ENCODE results near the gene COL4A1.

The COL4A1 gene

DNA sequence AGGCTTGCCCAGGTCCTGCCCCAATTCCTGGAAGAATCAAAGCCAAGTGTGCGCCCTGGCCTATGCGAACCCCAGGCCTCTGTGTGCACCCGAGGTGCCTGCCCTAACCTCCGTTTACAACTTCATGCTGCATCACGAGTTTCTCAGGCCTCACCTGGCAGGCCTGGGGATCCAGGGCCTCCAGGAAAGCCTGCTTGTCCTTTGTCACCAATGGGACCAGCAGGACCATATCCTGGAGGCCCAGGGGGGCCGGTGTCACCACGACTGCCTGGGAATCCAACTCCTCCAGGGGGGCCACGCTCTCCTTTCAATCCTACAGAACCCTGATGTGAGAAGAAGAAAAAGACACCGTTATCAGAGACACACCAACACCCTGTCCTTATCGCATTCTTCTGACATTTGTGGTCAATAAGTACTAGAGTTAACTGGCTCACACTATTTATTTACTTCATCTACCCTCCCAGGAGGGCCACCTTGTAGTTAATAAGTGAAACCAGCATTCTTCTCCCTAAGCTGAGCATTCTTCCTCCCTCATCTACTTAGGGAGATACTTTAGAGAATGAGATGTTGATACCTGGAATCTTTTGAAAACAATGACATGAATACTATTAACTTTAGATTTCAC lies 120.6 kb downstream of the COL4A1 start:
- TF ChIP-seq FOXM1 (IDR thresholded peaks at IDR 0.05; ENCODE audit: borderline replicate concordance, low read depth) (no peak), TEAD4 (IDR thresholded peaks at IDR 0.05) (no peak), NFIC (IDR thresholded peaks at IDR 0.05) (no peak), EP300 (IDR thresholded peaks at IDR 0.05; ENCODE audit: borderline replicate concordance) (no peak), ZBTB7A (IDR thresholded peaks at IDR 0.05; ENCODE audit: low read depth) (no peak)

GRCh38 chr13:110185696-110186095 lies 121.3 kb downstream of the COL4A1 start:
- TF ChIP-seq EGR1 (IDR thresholded peaks at IDR 0.05), result no peak
- TF ChIP-seq MAX (IDR thresholded peaks at IDR 0.05), result no peak
- no peak for TF ChIP-seq USF1 (IDR thresholded peaks at IDR 0.05)
- TF ChIP-seq RAD21 (IDR thresholded peaks at IDR 0.05; ENCODE audit: low read depth), result no peak
- TF ChIP-seq EP300 (IDR thresholded peaks at IDR 0.05; ENCODE audit: borderline replicate concordance), result no peak
- TF ChIP-seq CREB1 (IDR thresholded peaks at IDR 0.05; ENCODE audit: low read depth), result no peak
- TF ChIP-seq, protein P1, sequence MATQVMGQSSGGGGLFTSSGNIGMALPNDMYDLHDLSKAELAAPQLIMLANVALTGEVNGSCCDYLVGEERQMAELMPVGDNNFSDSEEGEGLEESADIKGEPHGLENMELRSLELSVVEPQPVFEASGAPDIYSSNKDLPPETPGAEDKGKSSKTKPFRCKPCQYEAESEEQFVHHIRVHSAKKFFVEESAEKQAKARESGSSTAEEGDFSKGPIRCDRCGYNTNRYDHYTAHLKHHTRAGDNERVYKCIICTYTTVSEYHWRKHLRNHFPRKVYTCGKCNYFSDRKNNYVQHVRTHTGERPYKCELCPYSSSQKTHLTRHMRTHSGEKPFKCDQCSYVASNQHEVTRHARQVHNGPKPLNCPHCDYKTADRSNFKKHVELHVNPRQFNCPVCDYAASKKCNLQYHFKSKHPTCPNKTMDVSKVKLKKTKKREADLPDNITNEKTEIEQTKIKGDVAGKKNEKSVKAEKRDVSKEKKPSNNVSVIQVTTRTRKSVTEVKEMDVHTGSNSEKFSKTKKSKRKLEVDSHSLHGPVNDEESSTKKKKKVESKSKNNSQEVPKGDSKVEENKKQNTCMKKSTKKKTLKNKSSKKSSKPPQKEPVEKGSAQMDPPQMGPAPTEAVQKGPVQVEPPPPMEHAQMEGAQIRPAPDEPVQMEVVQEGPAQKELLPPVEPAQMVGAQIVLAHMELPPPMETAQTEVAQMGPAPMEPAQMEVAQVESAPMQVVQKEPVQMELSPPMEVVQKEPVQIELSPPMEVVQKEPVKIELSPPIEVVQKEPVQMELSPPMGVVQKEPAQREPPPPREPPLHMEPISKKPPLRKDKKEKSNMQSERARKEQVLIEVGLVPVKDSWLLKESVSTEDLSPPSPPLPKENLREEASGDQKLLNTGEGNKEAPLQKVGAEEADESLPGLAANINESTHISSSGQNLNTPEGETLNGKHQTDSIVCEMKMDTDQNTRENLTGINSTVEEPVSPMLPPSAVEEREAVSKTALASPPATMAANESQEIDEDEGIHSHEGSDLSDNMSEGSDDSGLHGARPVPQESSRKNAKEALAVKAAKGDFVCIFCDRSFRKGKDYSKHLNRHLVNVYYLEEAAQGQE (IDR thresholded peaks at IDR 0.05; ENCODE audit: low read depth), result no peak
- TF ChIP-seq TAF1 (IDR thresholded peaks at IDR 0.05; ENCODE audit: low read depth), result no peak
- no peak for TF ChIP-seq CEBPB (IDR thresholded peaks at IDR 0.05)
- TF ChIP-seq TEAD4 (IDR thresholded peaks at IDR 0.05), result no peak
- no peak for TF ChIP-seq TCF12 (IDR thresholded peaks at IDR 0.05; ENCODE audit: low read depth)
- TF ChIP-seq ZBTB7A (IDR thresholded peaks at IDR 0.05; ENCODE audit: low read depth), result no peak
- TF ChIP-seq FOXM1 (IDR thresholded peaks at IDR 0.05; ENCODE audit: borderline replicate concordance, low read depth), result no peak
- TF ChIP-seq YY1 (IDR thresholded peaks at IDR 0.05; ENCODE audit: low read depth), result no peak
- no peak for TF ChIP-seq NFIC (IDR thresholded peaks at IDR 0.05)

GRCh38 chr13:110183910-110184309 lies 123.0 kb downstream of the COL4A1 start:
- TF ChIP-seq MAX (IDR thresholded peaks at IDR 0.05), result no peak
- TF ChIP-seq CEBPB (IDR thresholded peaks at IDR 0.05), result no peak
- no peak for TF ChIP-seq EGR1 (IDR thresholded peaks at IDR 0.05)
- no peak for TF ChIP-seq TCF12 (IDR thresholded peaks at IDR 0.05; ENCODE audit: low read depth)
- TF ChIP-seq EP300 (IDR thresholded peaks at IDR 0.05; ENCODE audit: borderline replicate concordance), result no peak
- TF ChIP-seq ZBTB7A (IDR thresholded peaks at IDR 0.05; ENCODE audit: low read depth), result no peak
- no peak for TF ChIP-seq YY1 (IDR thresholded peaks at IDR 0.05; ENCODE audit: low read depth)
- TF ChIP-seq TEAD4 (IDR thresholded peaks at IDR 0.05), result no peak
- TF ChIP-seq RAD21 (IDR thresholded peaks at IDR 0.05; ENCODE audit: low read depth), result no peak
- TF ChIP-seq FOXM1 (IDR thresholded peaks at IDR 0.05; ENCODE audit: borderline replicate concordance, low read depth), result no peak
- TF ChIP-seq, protein P1 (IDR thresholded peaks at IDR 0.05; ENCODE audit: low read depth), result no peak
- no peak for TF ChIP-seq TAF1 (IDR thresholded peaks at IDR 0.05; ENCODE audit: low read depth)
- no peak for TF ChIP-seq USF1 (IDR thresholded peaks at IDR 0.05)
- TF ChIP-seq CREB1 (IDR thresholded peaks at IDR 0.05; ENCODE audit: low read depth), result no peak
- no peak for TF ChIP-seq NFIC (IDR thresholded peaks at IDR 0.05)

DNA sequence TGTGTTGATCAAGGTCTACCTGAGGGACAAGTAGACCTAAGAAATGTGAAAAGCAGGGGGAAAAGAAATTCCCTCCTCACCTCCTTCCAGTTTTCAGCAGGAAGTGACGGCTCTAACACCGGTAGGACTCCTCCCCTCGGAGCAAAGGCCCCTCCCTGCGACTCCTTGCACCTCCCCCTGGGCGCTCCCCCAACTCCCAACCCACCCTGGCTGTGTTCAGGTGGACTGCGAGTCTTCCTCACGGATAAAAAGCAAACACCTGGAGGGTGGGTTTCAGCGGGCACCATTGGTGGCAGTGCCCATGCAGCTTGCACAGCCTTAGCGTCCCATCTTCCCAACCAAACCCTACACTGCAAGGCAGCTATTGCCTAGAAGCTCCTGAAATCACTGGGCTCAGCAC lies 124.5 kb downstream of the COL4A1 start:
- TF ChIP-seq TCF12 (IDR thresholded peaks at IDR 0.05; ENCODE audit: low read depth), result no peak
- TF ChIP-seq FOXM1 (IDR thresholded peaks at IDR 0.05; ENCODE audit: borderline replicate concordance, low read depth), result no peak
- no peak for TF ChIP-seq EGR1 (IDR thresholded peaks at IDR 0.05)
- TF ChIP-seq USF1 (IDR thresholded peaks at IDR 0.05), result no peak
- no peak for TF ChIP-seq CEBPB (IDR thresholded peaks at IDR 0.05)
- no peak for TF ChIP-seq ZBTB7A (IDR thresholded peaks at IDR 0.05; ENCODE audit: low read depth)
- no peak for TF ChIP-seq NFIC (IDR thresholded peaks at IDR 0.05)
- no peak for TF ChIP-seq TAF1 (IDR thresholded peaks at IDR 0.05; ENCODE audit: low read depth)
- no peak for TF ChIP-seq YY1 (IDR thresholded peaks at IDR 0.05; ENCODE audit: low read depth)
- TF ChIP-seq MAX (IDR thresholded peaks at IDR 0.05), result no peak
- no peak for TF ChIP-seq TEAD4 (IDR thresholded peaks at IDR 0.05)
- TF ChIP-seq, protein P1 (IDR thresholded peaks at IDR 0.05; ENCODE audit: low read depth), result no peak
- TF ChIP-seq EP300 (IDR thresholded peaks at IDR 0.05; ENCODE audit: borderline replicate concordance), result no peak
- TF ChIP-seq CREB1 (IDR thresholded peaks at IDR 0.05; ENCODE audit: low read depth), result no peak
- no peak for TF ChIP-seq RAD21 (IDR thresholded peaks at IDR 0.05; ENCODE audit: low read depth)

Measured in Ishikawa (cell line).